GM18499 (cell line): Measurements from ENCODE around the gene MAGI2.

Source experiments
- ATAC-seq: cut with Tn5 transposase; IDR thresholded peaks from one replicate; pipeline ENCODE4 v1.9.1; 2021; ENCODE audit warnings: moderate number of reproducible peaks; ENCODE audit not compliant: insufficient read depth, unreplicated experiment

Gene MAGI2

GRCh38 chr7:78489476-78490240 is 963.8 kb downstream of the MAGI2 start:
- ATAC-seq, result no peak

GRCh38 chr7:78487464-78487863 is 966.0 kb downstream of the MAGI2 start:
- no peak for ATAC-seq

GRCh38 chr7:78479348-78479747 is 974.1 kb downstream of the MAGI2 start:
- no peak for ATAC-seq

GRCh38 chr7:78476851-78477405 is 976.5 kb downstream of the MAGI2 start:
- no peak for ATAC-seq

- ATAC-seq, result no peak
Observed at GRCh38 chr7:78473571-78474301, 979.7 kb downstream of the MAGI2 start.

GRCh38 chr7:78473021-78473420 is 980.4 kb downstream of the MAGI2 start:
- no peak for ATAC-seq

GRCh38 chr7:78472519-78472918 is 980.9 kb downstream of the MAGI2 start:
- ATAC-seq, result no peak

GRCh38 chr7:78465894-78466293 is 987.6 kb downstream of the MAGI2 start:
- ATAC-seq, result no peak

- ATAC-seq, result no peak
Observed at GRCh38 chr7:78463039-78463438, 990.4 kb downstream of the MAGI2 start.

- ATAC-seq, result no peak
Observed at GRCh38 chr7:78450706-78451105, 1002.8 kb downstream of the MAGI2 start.

GRCh38 chr7:78448911-78449310 is 1004.6 kb downstream of the MAGI2 start:
- no peak for ATAC-seq

- ATAC-seq, result no peak
Observed at GRCh38 chr7:78444267-78444666, 1009.2 kb downstream of the MAGI2 start.

- ATAC-seq, result no peak
Observed at GRCh38 chr7:78443811-78444210, 1009.7 kb downstream of the MAGI2 start.

- ATAC-seq, result no peak
Observed at GRCh38 chr7:78441737-78442136, 1011.7 kb downstream of the MAGI2 start.

GRCh38 chr7:78438433-78438832 is 1015.0 kb downstream of the MAGI2 start:
- no peak for ATAC-seq

GRCh38 chr7:78437118-78437517 is 1016.3 kb downstream of the MAGI2 start:
- no peak for ATAC-seq

- ATAC-seq, result no peak
Observed at GRCh38 chr7:78435355-78435754, 1018.1 kb downstream of the MAGI2 start.

- ATAC-seq, result no peak
Observed at GRCh38 chr7:78434281-78434680, 1019.2 kb downstream of the MAGI2 start.

GRCh38 chr7:78433421-78433820 is 1020.0 kb downstream of the MAGI2 start:
- ATAC-seq, result no peak

- no peak for ATAC-seq
Observed at GRCh38 chr7:78429878-78430277, 1023.6 kb downstream of the MAGI2 start.

GRCh38 chr7:78427209-78427608 is 1026.3 kb downstream of the MAGI2 start:
- no peak for ATAC-seq
